ENCODE measurements around the gene BNC2. TPM values are rescaled to one million over a fixed set of nuclear protein-coding genes. Genes with fewer than 3 reads are reported as not detected.

Gene BNC2
- total and polyA plus RNA-seq, 2 experiments from 2014 or later = 13.8 to 18.5 TPM

DNA sequence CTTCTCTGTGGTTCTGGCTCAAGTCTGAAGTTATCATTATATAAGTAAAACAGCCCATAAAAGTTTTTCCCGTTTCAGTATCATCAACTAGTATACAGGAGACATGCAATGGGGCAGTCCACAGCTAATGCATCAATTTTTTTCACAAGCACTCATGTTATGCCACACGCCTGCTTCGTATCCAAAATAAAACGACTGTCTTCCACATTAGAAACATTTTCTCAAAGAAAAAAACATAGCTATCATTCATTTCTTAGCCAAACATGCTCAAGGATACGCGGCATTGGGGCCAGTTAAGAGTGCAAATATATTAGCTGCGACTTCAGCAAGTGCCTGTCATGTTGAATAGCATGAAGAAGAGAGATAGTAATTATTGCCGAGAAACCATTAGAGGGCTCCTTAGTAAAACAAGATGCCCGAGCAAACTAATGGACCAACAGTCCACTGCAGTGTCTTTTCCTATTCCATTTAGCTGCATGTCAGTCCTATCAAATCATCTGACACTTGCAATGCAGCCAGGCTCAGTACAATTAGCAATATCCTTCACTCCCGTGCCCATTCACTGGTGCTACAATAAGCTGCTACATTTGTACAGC is 68.5 kb downstream of the BNC2 start:
- Histone ChIP-seq H3F3A (ENCODE audit: insufficient read depth) (peaks cover 2% of the 10 kb centered on the region; the same call in 1 of the 2 replicates), H3K4me1 (ENCODE audit: insufficient read depth) (0 out of 2 replicates have a peak, but pooled peaks cover under 1% of the 10 kb centered on the region), H4K20me1 (ENCODE audit: insufficient read depth) (no peaks in the 10 kb centered on the region), H3K9me2 (ENCODE audit: insufficient read depth) (no peaks in the 10 kb centered on the region), H3K4me2 (ENCODE audit: unreplicated experiment) (no peak overlapping the region), H3K79me2 (ENCODE audit: insufficient read depth) (peaks cover 100% of the 10 kb centered on the region), H3K9ac (no peak overlapping the region), H3K4me3 (no peak overlapping the region), H3K36me3 (ENCODE audit: low read depth) (no peaks in the 10 kb centered on the region), H2AFZ (no peak overlapping the region), H3K9me3 (ENCODE audit: low read depth) (no peaks in the 10 kb centered on the region), H3K27ac (no peak overlapping the region), H3K27me3 (replicated peaks; ENCODE audit: insufficient read depth) (no peaks in the 10 kb centered on the region)
- in situ Hi-C loops (cut with MboI) = no loop called here
- TF ChIP-seq EZH2phosphoT487 (IDR thresholded peaks at IDR 0.05; ENCODE audit: insufficient read depth, low read depth) (no peak), EZH2 (IDR thresholded peaks at IDR 0.05; ENCODE audit: insufficient read depth, poor library complexity, severe bottlenecking) (no peak)
- WGBS, 2 experiments (ENCODE audit: low coverage in 1 of 2, low lambda C conversion rate in 2 of 2, missing lambda C conversion rate in 2 of 2) = 84 to 89% methylated on average over 10 of the region's 10 CpGs
- no peak for DNase-seq

- H2AFZ ChIP-seq = no peak overlapping the region
Observed at GRCh38 chr9:16796304-16796825, 74.1 kb downstream of the BNC2 start.

GRCh38 chr9:16794871-16795639 is 75.4 kb downstream of the BNC2 start:
- Histone ChIP-seq H3K4me1 (ENCODE audit: insufficient read depth) (peaks cover 30% of the 10 kb centered on the region), H3K9me3 (ENCODE audit: low read depth) (no peaks in the 10 kb centered on the region), H4K20me1 (ENCODE audit: insufficient read depth) (no peaks in the 10 kb centered on the region), H3K79me2 (ENCODE audit: insufficient read depth) (peaks cover 81% of the 10 kb centered on the region), H3K36me3 (ENCODE audit: low read depth) (no peaks in the 10 kb centered on the region), H3K27ac (peak overlapping the region; percentile 89), H3K9me2 (ENCODE audit: insufficient read depth) (no peaks in the 10 kb centered on the region), H3K9ac (peak overlapping the region; percentile 57), H3K4me2 (ENCODE audit: unreplicated experiment) (peak overlapping the region; percentile 57), H2AFZ (peak overlapping the region; percentile 67), H3K4me3 (peak overlapping the region; percentile 55), H3K27me3 (replicated peaks; ENCODE audit: insufficient read depth) (no peaks in the 10 kb centered on the region), H3F3A (ENCODE audit: insufficient read depth) (peaks cover 31% of the 10 kb centered on the region)
- WGBS, 2 experiments (ENCODE audit: low coverage in 1 of 2, low lambda C conversion rate in 2 of 2, missing lambda C conversion rate in 2 of 2) = 2% methylated on average over 9 of the region's 9 CpGs
- TF ChIP-seq EZH2phosphoT487 (IDR thresholded peaks at IDR 0.05; ENCODE audit: insufficient read depth, low read depth) = no peak
- no peak for TF ChIP-seq EZH2 (IDR thresholded peaks at IDR 0.05; ENCODE audit: insufficient read depth, poor library complexity, severe bottlenecking)
- in situ Hi-C loops (cut with MboI) = no loop called here
- peak; percentile 93 for DNase-seq

More at GRCh38 chr9:16796304-16796825, 74.1 kb downstream of the BNC2 start:
- H4K20me1 ChIP-seq (ENCODE audit: insufficient read depth) = no peaks in the 10 kb centered on the region
- no peak for DNase-seq
- no peaks in the 10 kb centered on the region for H3K9me2 ChIP-seq (ENCODE audit: insufficient read depth)
- H3K27me3 ChIP-seq (replicated peaks; ENCODE audit: insufficient read depth) = no peaks in the 10 kb centered on the region
- H3K4me3 ChIP-seq = no peak overlapping the region
- peak overlapping the region; percentile 89 for H3K27ac ChIP-seq
- in situ Hi-C loops (cut with MboI) = no loop called here
- no peak overlapping the region for H3K9ac ChIP-seq
- peaks cover 31% of the 10 kb centered on the region for H3F3A ChIP-seq (ENCODE audit: insufficient read depth)
- no peak overlapping the region for H3K4me2 ChIP-seq (ENCODE audit: unreplicated experiment)
- 86 to 91% methylated on average over 5 of the region's 5 CpGs for WGBS, 2 experiments (ENCODE audit: low coverage in 1 of 2, low lambda C conversion rate in 2 of 2, missing lambda C conversion rate in 2 of 2)
- no peak for TF ChIP-seq EZH2 (IDR thresholded peaks at IDR 0.05; ENCODE audit: insufficient read depth, poor library complexity, severe bottlenecking)
- TF ChIP-seq EZH2phosphoT487 (IDR thresholded peaks at IDR 0.05; ENCODE audit: insufficient read depth, low read depth) = no peak
- H3K9me3 ChIP-seq (ENCODE audit: low read depth) = no peaks in the 10 kb centered on the region
- peaks cover 81% of the 10 kb centered on the region for H3K79me2 ChIP-seq (ENCODE audit: insufficient read depth)
- peaks cover 30% of the 10 kb centered on the region for H3K4me1 ChIP-seq (ENCODE audit: insufficient read depth)
- H3K36me3 ChIP-seq (ENCODE audit: low read depth) = no peaks in the 10 kb centered on the region

DNA sequence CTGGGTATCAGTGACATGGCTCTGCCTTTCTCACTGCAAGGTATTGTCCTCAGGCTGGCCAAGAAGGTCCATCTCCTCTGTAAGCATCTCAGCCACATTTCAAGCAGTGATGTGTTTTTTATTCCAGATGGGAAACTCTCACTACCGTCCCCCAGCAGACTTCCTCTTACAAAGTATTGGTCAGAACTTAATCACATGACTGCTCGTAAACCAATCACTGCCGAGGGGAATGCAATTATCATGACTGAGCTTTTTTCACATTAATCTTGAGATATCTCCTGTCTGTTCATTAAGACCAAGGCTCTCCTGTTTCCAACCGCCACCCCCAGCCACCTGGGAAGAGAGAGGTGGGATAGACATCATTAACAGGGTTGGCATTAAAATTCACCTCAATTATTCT is 76.4 kb downstream of the BNC2 start:
- Histone ChIP-seq H3K4me2 (ENCODE audit: unreplicated experiment) (peak overlapping the region; percentile 57), H3K9me3 (ENCODE audit: low read depth) (no peaks in the 10 kb centered on the region), H3K9ac (0 out of 2 replicates have a peak overlapping the region, but pooled peaks have one; percentile 57), H3K4me3 (no peak overlapping the region), H4K20me1 (ENCODE audit: insufficient read depth) (no peaks in the 10 kb centered on the region), H3K4me1 (ENCODE audit: insufficient read depth) (peaks cover 30% of the 10 kb centered on the region), H3K27me3 (replicated peaks; ENCODE audit: insufficient read depth) (no peaks in the 10 kb centered on the region), H3F3A (ENCODE audit: insufficient read depth) (peaks cover 31% of the 10 kb centered on the region), H3K27ac (peak overlapping the region; percentile 89), H2AFZ (no peak overlapping the region), H3K79me2 (ENCODE audit: insufficient read depth) (peaks cover 81% of the 10 kb centered on the region), H3K36me3 (ENCODE audit: low read depth) (no peaks in the 10 kb centered on the region), H3K9me2 (ENCODE audit: insufficient read depth) (no peaks in the 10 kb centered on the region)
- TF ChIP-seq EZH2 (IDR thresholded peaks at IDR 0.05; ENCODE audit: insufficient read depth, poor library complexity, severe bottlenecking) (no peak), EZH2phosphoT487 (IDR thresholded peaks at IDR 0.05; ENCODE audit: insufficient read depth, low read depth) (no peak)
- in situ Hi-C loops (cut with MboI) = no loop called here
- no peak for DNase-seq
- WGBS, 2 experiments (ENCODE audit: low coverage in 1 of 2, low lambda C conversion rate in 2 of 2, missing lambda C conversion rate in 2 of 2) = 97 to 98% methylated on average over 4 of the region's 4 CpGs

Measured in GM23248 (cell line).